ENCODE measurements around the gene TSEN54.

TSEN54 gene

DNA sequence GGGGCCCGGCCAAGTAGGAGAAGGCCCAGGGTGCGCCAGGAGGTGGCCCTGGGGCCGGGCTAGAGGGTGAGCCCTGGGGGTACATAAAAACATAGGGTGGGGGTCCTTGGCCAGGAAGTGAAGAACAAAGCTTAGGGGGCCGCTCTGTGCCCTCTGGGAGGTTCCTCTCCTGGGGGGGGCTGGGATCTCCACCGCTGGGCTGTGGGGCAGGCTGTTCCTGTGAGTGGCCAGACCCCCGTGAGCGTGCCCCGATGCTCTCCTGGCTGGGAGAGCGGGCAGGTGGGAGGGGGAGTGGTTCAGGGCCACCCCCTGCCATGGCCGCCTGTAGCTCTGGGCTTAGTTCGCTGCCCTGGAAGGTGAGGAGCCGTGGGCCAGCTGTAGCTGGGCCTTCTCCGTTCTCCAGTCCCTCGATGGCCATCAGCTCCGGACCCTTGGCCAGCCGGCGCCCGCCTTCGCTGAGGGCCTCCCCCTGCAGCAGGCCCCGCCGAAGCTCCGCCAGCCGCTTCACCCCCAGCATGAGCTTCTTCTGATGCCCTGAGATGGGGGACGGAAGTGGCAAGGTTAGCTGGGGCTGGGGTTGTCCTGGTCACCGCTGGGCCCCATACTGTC, 13.5 kb upstream of the TSEN54 start:
- Histone ChIP-seq H2AFZ (no peak overlapping the region), H3K4me1 (peaks cover 3% of the 10 kb centered on the region), H3K79me2 (no peaks in the 10 kb centered on the region), H3K27ac (no peak overlapping the region), H3K9me3 (ENCODE audit: control insufficient read depth, low read length) (no peaks in the 10 kb centered on the region), H3K27me3 (ENCODE audit: control insufficient read depth, insufficient read depth, low read length) (no peaks in the 10 kb centered on the region), H3K4me2 (ENCODE audit: low read length) (no peak overlapping the region), H3K36me3 (ENCODE audit: control insufficient read depth, insufficient read depth, low read length) (no peaks in the 10 kb centered on the region), H3K9ac (no peak overlapping the region), H3K4me3 (ENCODE audit: low read depth, low read length) (no peak overlapping the region)
- TF ChIP-seq, protein P1, sequence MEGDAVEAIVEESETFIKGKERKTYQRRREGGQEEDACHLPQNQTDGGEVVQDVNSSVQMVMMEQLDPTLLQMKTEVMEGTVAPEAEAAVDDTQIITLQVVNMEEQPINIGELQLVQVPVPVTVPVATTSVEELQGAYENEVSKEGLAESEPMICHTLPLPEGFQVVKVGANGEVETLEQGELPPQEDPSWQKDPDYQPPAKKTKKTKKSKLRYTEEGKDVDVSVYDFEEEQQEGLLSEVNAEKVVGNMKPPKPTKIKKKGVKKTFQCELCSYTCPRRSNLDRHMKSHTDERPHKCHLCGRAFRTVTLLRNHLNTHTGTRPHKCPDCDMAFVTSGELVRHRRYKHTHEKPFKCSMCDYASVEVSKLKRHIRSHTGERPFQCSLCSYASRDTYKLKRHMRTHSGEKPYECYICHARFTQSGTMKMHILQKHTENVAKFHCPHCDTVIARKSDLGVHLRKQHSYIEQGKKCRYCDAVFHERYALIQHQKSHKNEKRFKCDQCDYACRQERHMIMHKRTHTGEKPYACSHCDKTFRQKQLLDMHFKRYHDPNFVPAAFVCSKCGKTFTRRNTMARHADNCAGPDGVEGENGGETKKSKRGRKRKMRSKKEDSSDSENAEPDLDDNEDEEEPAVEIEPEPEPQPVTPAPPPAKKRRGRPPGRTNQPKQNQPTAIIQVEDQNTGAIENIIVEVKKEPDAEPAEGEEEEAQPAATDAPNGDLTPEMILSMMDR (IDR thresholded peaks at IDR 0.05) = no peak

DNA sequence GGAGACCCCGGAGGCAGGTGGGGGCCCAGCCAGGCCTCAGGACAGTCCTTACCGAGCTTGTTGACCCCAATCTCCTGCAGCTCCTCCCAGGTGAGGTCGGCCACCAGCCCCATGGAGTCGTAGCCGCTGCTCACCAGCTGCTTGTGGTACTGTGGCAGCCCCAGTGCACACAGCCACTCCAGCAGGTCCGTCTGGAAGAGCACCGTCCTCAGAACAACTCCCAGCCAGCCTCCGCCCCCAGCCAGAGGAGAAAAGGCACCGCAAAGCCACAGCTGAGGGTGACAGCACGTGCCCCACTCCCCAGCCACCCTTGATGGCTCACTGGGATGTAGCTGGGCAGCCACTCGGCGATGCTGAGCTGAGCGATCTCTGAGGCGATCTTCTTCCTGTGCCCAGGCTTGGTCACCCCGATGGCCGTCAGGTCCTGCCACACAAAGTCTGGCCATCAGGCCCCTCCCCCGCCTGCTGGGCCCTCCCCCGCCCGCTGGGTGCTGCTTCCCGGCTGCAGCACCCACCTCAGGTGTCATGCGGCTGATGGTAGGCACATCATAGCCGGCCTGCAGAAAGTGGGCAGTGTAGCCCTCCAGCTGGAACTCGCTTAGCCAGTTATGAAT, 12.9 kb upstream of the TSEN54 start:
- H3K79me2 ChIP-seq = no peaks in the 10 kb centered on the region
- peaks cover 3% of the 10 kb centered on the region for H3K4me1 ChIP-seq

DNA sequence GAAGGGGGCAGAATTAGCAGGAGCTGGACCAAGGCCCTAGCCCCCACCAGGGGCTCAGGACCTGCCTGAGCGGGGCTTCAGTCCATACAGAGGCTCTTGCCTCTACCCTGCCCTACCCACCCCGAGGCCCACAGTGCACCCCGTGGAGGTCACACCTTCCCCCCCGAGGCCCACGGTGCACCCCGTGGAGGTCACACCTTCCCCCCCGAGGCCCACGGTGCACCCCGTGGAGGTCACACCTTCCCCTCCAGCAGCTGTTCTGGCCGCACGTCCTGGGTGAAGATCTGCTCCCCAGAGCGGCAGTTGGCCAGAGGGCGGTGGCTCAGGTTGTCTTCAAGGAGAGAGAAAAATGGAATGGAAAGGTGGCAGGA, 12.4 kb upstream of the TSEN54 start:
- Histone ChIP-seq H3K36me3 (ENCODE audit: control insufficient read depth, insufficient read depth, low read length) (no peaks in the 10 kb centered on the region), H3K4me2 (ENCODE audit: low read length) (no peak overlapping the region), H3K9me3 (ENCODE audit: control insufficient read depth, low read length) (no peaks in the 10 kb centered on the region), H3K4me1 (peaks cover 5% of the 10 kb centered on the region), H3K9ac (no peak overlapping the region), H2AFZ (no peak overlapping the region), H3K4me3 (ENCODE audit: low read depth, low read length) (no peak overlapping the region), H3K27ac (no peak overlapping the region), H3K27me3 (ENCODE audit: control insufficient read depth, insufficient read depth, low read length) (no peaks in the 10 kb centered on the region), H3K79me2 (no peaks in the 10 kb centered on the region)
- TF ChIP-seq, protein P1 (IDR thresholded peaks at IDR 0.05) = no peak

More for the DNA sequence above, 12.9 kb upstream of the TSEN54 start:
- Histone ChIP-seq H3K4me2 (ENCODE audit: low read length) (no peak overlapping the region), H3K4me3 (ENCODE audit: low read depth, low read length) (no peak overlapping the region), H3K36me3 (ENCODE audit: control insufficient read depth, insufficient read depth, low read length) (no peaks in the 10 kb centered on the region), H3K27ac (no peak overlapping the region), H3K9me3 (ENCODE audit: control insufficient read depth, low read length) (no peaks in the 10 kb centered on the region), H3K9ac (no peak overlapping the region), H3K27me3 (ENCODE audit: control insufficient read depth, insufficient read depth, low read length) (no peaks in the 10 kb centered on the region), H2AFZ (no peak overlapping the region)
- TF ChIP-seq, protein P1 (IDR thresholded peaks at IDR 0.05) = no peak

DNA sequence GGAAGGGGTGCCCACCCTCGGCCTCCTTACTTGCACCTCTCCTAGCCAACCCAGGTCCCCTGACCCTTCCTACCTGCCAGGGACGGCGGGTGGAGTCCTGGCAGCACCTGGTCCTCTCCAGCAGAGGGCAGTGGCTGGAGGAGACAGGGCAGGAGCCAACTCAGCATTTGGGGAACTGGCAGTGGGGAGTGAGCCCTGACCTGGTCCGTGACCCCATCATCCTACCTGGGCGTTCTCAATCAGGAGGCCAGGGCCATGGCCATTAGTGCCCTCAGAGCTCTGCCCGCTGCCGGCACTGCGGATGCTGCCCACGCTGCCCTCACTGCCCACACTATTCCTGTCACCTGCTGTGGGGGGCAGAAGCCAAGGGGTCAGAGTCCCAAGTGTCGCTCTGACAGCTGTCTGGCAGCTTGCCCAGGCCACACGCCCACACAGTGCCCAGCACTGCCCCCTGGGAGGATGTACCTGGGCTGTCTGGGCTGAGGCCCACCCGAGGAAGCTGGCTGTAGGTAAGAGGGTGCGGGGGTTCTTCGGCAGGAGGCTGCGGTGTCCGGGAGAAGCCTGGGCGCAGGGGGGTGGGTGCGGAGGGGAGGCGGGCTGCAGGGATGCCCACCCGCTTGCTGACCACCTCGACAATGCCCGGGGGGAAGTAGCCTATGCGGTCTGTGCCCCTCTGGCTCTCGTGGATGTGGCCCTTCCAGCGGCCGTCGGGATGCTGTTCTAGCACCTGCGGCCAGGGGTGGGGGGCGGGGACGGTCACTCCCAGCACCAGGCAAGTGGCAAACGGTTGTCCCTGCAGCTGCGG, 11.8 kb upstream of the TSEN54 start:
- H3K4me2 ChIP-seq (ENCODE audit: low read length) = no peak overlapping the region
- H3K9ac ChIP-seq = no peak overlapping the region
- TF ChIP-seq, protein P1 (IDR thresholded peaks at IDR 0.05) = peak; percentile 65
- H3K4me1 ChIP-seq = peaks cover 10% of the 10 kb centered on the region
- H2AFZ ChIP-seq = no peak overlapping the region
- no peaks in the 10 kb centered on the region for H3K9me3 ChIP-seq (ENCODE audit: control insufficient read depth, low read length)
- H3K36me3 ChIP-seq (ENCODE audit: control insufficient read depth, insufficient read depth, low read length) = no peaks in the 10 kb centered on the region
- no peaks in the 10 kb centered on the region for H3K27me3 ChIP-seq (ENCODE audit: control insufficient read depth, insufficient read depth, low read length)
- no peak overlapping the region for H3K27ac ChIP-seq
- H3K79me2 ChIP-seq = no peaks in the 10 kb centered on the region
- no peak overlapping the region for H3K4me3 ChIP-seq (ENCODE audit: low read depth, low read length)
